SH-SY5Y (cell line): Measurements from ENCODE around the gene FIBIN.

Experiments used
- GATA2 ChIP-seq: IDR thresholded peaks from 2 replicates; pipeline ENCODE4 v1.6.1; 2011; ENCODE audit warnings: mild to moderate bottlenecking, low read depth, low read length
- GATA3 ChIP-seq: IDR thresholded peaks from 2 replicates; pipeline ENCODE4 v1.6.1; 2011; ENCODE audit warnings: low read depth, mild to moderate bottlenecking, low read length, moderate library complexity

- TF ChIP-seq GATA2: peak; percentile 14; the same call in 1 of the 2 replicates
- peak; percentile 55 for TF ChIP-seq GATA3
These were observed 17.8 kb downstream of the FIBIN start for GRCh38 chr11:27011560-27012233.
